ENCODE results near the gene TNRC6B.

TNRC6B gene

DNA sequence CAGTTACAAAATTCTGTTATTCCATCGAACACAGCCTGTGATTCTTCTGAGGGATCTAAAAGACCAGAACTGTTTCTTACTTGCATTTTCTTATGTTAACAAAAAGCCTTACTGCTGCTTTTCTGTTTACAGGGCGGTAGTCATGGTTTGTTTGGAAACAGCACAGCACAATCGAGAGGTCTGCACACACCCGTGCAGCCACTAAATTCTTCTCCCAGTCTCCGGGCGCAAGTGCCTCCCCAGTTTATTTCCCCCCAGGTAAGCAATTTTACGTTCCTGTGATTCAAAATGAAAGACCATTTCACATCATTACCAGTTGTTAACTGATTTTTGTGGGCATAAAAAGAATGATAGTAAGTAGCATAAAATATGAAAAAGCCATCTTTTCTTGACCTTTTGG lies 107.8 kb downstream of the TNRC6B start:
- Histone ChIP-seq H3F3A (ENCODE audit: insufficient read depth, low read length) (no peaks in the 10 kb centered on the region), H3K9me2 (replicated peaks; ENCODE audit: insufficient read depth, low read length) (no peaks in the 10 kb centered on the region), H3K4me3 (ENCODE audit: low read length) (no peak overlapping the region), H3K27ac (ENCODE audit: low read length) (no peak overlapping the region), H3K9me3 (replicated peaks; ENCODE audit: insufficient read depth, low read length) (no peaks in the 10 kb centered on the region), H3K4me1 (ENCODE audit: low read length) (no peaks in the 10 kb centered on the region), H3K79me2 (ENCODE audit: low read length) (no peaks in the 10 kb centered on the region), H3K27me3 (replicated peaks; ENCODE audit: insufficient read depth, low read length) (no peaks in the 10 kb centered on the region), H3K9ac (ENCODE audit: low read length) (no peak overlapping the region), H2AFZ (ENCODE audit: low read length) (no peak overlapping the region), H3K36me3 (replicated peaks; ENCODE audit: insufficient read depth, low read length) (0 out of 2 replicates have a peak, but pooled peaks cover 4% of the 10 kb centered on the region), H4K20me1 (ENCODE audit: insufficient read depth, low read length) (no peaks in the 10 kb centered on the region), H3K4me2 (ENCODE audit: low read depth, low read length) (no peak overlapping the region)
- TF ChIP-seq, protein P1, sequence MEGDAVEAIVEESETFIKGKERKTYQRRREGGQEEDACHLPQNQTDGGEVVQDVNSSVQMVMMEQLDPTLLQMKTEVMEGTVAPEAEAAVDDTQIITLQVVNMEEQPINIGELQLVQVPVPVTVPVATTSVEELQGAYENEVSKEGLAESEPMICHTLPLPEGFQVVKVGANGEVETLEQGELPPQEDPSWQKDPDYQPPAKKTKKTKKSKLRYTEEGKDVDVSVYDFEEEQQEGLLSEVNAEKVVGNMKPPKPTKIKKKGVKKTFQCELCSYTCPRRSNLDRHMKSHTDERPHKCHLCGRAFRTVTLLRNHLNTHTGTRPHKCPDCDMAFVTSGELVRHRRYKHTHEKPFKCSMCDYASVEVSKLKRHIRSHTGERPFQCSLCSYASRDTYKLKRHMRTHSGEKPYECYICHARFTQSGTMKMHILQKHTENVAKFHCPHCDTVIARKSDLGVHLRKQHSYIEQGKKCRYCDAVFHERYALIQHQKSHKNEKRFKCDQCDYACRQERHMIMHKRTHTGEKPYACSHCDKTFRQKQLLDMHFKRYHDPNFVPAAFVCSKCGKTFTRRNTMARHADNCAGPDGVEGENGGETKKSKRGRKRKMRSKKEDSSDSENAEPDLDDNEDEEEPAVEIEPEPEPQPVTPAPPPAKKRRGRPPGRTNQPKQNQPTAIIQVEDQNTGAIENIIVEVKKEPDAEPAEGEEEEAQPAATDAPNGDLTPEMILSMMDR (IDR thresholded peaks at IDR 0.05; ENCODE audit: low read length), result no peak
- TF ChIP-seq EZH2 (optimal IDR thresholded peaks at IDR 0.05; ENCODE audit: low read depth, low read length) (no peak), EZH2phosphoT487 (IDR thresholded peaks at IDR 0.05; ENCODE audit: low read length) (no peak)
- no peak for DNase-seq

DNA sequence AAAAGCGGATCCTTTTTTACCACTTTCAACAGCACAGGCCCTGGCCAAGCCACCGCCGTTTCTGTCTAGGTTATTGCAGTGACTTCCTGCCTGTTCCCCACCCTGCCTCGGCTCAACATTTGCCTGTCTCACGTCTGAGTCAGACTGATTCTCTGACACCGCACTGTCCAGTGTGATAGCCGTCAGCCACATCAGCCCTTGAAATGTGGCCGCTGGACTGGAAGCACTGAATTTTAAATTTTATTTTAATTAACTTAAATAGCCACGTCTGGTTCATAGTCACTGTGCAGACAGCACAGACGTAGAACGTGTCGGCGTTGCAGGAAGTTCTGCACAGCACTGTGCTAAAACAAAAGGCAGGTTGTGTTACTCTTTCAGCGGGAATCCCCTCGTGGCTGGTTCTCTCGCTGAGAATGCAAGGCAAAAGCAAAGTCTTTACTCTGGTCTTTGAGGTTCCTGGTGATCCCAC lies 112.3 kb downstream of the TNRC6B start:
- Histone ChIP-seq H3K27ac (ENCODE audit: low read length) (no peak overlapping the region), H3K9me3 (replicated peaks; ENCODE audit: insufficient read depth, low read length) (no peaks in the 10 kb centered on the region), H3F3A (ENCODE audit: insufficient read depth, low read length) (no peaks in the 10 kb centered on the region), H3K27me3 (replicated peaks; ENCODE audit: insufficient read depth, low read length) (no peaks in the 10 kb centered on the region), H3K4me1 (ENCODE audit: low read length) (no peaks in the 10 kb centered on the region), H3K9ac (ENCODE audit: low read length) (no peak overlapping the region), H3K4me3 (ENCODE audit: low read length) (no peak overlapping the region), H3K9me2 (replicated peaks; ENCODE audit: insufficient read depth, low read length) (no peaks in the 10 kb centered on the region), H3K79me2 (ENCODE audit: low read length) (no peaks in the 10 kb centered on the region), H2AFZ (ENCODE audit: low read length) (no peak overlapping the region), H3K4me2 (ENCODE audit: low read depth, low read length) (no peak overlapping the region), H3K36me3 (replicated peaks; ENCODE audit: insufficient read depth, low read length) (peaks cover 4% of the 10 kb centered on the region; the same call in 1 of the 2 replicates), H4K20me1 (ENCODE audit: insufficient read depth, low read length) (no peaks in the 10 kb centered on the region)
- no peak for DNase-seq
- TF ChIP-seq EZH2 (optimal IDR thresholded peaks at IDR 0.05; ENCODE audit: low read depth, low read length) (no peak), EZH2phosphoT487 (IDR thresholded peaks at IDR 0.05; ENCODE audit: low read length) (no peak)
- TF ChIP-seq, protein P1 (IDR thresholded peaks at IDR 0.05; ENCODE audit: low read length), result no peak

DNA sequence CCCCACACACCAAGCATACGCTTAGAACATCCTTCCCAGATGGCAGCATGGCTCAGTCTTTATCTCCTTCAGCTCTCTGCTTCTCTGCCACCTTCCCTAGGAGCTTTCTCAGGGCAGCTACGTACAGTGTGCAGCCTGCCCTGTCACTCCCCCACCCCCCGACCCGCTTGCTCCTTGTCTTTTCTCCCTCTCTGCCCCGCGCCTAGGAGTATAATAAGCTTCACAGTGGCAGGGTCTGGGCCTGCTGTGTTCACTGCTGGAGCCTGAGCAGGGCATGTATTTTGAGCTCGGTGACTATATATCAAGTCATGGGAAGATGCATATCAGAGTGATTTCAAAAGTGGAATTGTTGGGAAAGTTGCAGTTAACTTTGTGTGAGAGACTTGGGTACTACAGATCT lies 112.8 kb downstream of the TNRC6B start:
- Histone ChIP-seq H3K27me3 (replicated peaks; ENCODE audit: insufficient read depth, low read length) (no peaks in the 10 kb centered on the region), H3K9ac (ENCODE audit: low read length) (no peak overlapping the region), H3K79me2 (ENCODE audit: low read length) (no peaks in the 10 kb centered on the region), H3K36me3 (replicated peaks; ENCODE audit: insufficient read depth, low read length) (peaks cover 3% of the 10 kb centered on the region; the same call in 1 of the 2 replicates), H3K9me3 (replicated peaks; ENCODE audit: insufficient read depth, low read length) (no peaks in the 10 kb centered on the region), H3K4me2 (ENCODE audit: low read depth, low read length) (no peak overlapping the region), H2AFZ (ENCODE audit: low read length) (no peak overlapping the region), H3K27ac (ENCODE audit: low read length) (no peak overlapping the region), H3K4me1 (ENCODE audit: low read length) (no peaks in the 10 kb centered on the region), H4K20me1 (ENCODE audit: insufficient read depth, low read length) (no peaks in the 10 kb centered on the region), H3K4me3 (ENCODE audit: low read length) (no peak overlapping the region), H3F3A (ENCODE audit: insufficient read depth, low read length) (no peaks in the 10 kb centered on the region), H3K9me2 (replicated peaks; ENCODE audit: insufficient read depth, low read length) (no peaks in the 10 kb centered on the region)
- DNase-seq, result no peak
- TF ChIP-seq, protein P1 (IDR thresholded peaks at IDR 0.05; ENCODE audit: low read length), result no peak
